GM19395 (cell line): Measurements from ENCODE around the gene LNP1.
A peak's percentile ranks its signal among the peaks of the same experiment; 100 is the strongest.
"Not testable (repeated sequence)": the region's sequence is repeated elsewhere in the genome, so short reads cannot be mapped to it uniquely, and the experiment has no call there.

Experiments
- ATAC-seq: cut with Tn5 transposase; IDR thresholded peaks from one replicate; pipeline ENCODE4 v1.9.1; 2021; ENCODE audit warnings: mild to moderate bottlenecking, moderate library complexity; ENCODE audit not compliant: unreplicated experiment

LNP1 gene

DNA sequence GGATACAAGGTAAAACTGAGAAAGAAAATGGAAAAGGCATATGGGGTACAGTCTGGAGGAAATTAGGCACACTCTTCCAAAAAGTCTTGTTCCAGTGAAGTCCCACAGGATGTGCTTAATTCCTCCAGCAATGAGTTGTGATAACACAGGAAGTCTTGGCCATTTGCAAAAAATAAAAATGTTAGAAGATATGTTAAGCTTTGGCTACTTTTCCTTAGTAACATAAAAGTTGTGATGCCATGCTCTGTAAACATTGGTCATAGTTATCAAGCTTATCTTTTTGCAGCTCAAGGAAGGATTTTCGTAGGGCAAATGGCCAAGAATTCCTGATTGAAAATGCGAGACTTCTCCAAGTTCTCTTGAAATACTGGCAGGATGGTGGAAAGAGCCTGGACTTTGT lies 26.4 kb downstream of the LNP1 start:
- no peak for ATAC-seq

DNA sequence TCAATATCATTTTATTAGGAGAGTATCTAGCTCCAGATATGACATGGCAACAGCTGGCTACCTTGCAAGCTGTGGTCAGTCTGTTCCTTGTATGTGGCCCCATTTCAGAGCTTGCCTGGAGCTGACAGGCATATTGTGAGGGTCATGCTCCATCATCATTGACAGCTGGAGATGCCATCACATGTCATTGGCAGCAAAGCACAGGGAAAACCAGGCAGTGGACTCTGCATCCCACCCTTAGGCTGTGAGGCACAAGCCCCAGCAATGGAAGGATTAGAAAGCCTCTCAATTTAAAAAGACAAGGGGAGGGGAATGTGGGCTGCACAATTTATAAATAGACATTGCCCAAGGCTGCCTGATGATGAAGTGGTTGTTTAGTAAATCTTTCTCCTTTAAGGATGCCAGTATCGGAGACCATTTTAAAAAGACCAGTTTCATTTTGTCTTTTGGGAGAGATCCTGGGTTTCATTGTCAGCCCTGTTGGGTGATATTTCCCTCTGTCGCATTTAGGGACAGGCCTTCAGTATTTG lies 27.9 kb downstream of the LNP1 start:
- no peak for ATAC-seq

DNA sequence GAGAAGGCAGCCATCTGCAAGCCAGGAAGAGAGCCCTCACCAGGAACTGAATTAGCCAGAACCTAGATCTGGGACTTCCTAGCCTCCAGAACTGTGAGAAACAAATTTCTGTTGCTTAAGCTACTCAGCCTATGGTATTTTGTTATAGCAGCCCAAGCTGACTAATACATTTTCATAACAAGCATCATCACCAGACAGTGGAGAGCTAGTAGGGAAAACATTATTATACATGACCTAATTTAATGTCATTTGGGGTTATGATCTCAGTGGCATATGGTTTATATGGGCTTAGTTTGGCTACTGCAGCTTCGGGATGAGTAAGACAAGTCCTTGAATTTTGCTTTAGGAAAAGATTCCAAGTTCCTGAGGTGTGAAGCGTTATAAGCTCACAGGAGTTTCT lies 35.6 kb downstream of the LNP1 start:
- ATAC-seq = no peak

GRCh38 chr3:100437721-100438622 lies 36.6 kb downstream of the LNP1 start:
- ATAC-seq = no peak

GRCh38 chr3:100438623-100438974 lies 37.3 kb downstream of the LNP1 start:
- ATAC-seq = no peak

- no peak for ATAC-seq
Measured at GRCh38 chr3:100440895-100441294, 39.6 kb downstream of the LNP1 start.

GRCh38 chr3:100443690-100444089 lies 42.4 kb downstream of the LNP1 start:
- ATAC-seq = no peak

DNA sequence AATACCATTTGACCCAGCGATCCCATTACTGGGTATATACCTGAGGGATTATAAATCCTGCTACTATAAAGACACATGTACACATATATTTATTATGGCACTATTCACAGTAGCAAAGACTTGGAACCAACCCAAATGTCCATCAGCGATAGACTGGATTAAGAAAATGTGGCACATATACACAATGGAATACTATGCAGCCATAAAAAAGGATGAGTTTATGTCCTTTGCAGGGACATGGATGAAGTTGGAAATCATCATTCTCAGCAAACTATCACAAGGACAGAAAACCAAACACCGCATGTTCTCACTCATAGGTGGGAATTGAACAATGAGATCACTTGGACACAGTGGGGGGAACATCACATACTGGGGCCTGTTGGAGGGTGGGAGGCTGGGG lies 45.7 kb downstream of the LNP1 start:
- not testable (repeated sequence) for ATAC-seq

- no peak for ATAC-seq
Measured at GRCh38 chr3:100448079-100448478, 46.7 kb downstream of the LNP1 start.

DNA sequence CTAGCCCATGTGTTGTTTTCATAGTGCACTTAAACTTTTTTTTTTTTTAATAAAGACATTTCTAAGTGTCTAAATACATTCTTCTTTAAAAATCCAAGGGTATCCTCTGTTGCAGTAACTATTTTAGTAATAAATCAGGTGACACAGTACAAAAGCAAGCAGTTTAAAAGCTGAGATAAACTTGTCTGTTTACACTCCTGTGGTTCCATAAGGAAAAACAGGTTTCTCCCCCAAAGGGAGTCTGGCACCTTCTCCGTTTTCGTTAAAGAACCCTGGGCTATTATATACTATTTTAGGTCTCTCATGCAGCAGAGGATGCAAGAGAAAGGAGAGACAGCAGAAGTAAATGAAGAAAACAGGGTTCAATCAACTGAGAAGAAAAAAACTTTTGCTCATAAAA lies 47.9 kb downstream of the LNP1 start:
- no peak for ATAC-seq

- ATAC-seq = no peak
Measured at GRCh38 chr3:100454677-100455076, 53.3 kb downstream of the LNP1 start.

DNA sequence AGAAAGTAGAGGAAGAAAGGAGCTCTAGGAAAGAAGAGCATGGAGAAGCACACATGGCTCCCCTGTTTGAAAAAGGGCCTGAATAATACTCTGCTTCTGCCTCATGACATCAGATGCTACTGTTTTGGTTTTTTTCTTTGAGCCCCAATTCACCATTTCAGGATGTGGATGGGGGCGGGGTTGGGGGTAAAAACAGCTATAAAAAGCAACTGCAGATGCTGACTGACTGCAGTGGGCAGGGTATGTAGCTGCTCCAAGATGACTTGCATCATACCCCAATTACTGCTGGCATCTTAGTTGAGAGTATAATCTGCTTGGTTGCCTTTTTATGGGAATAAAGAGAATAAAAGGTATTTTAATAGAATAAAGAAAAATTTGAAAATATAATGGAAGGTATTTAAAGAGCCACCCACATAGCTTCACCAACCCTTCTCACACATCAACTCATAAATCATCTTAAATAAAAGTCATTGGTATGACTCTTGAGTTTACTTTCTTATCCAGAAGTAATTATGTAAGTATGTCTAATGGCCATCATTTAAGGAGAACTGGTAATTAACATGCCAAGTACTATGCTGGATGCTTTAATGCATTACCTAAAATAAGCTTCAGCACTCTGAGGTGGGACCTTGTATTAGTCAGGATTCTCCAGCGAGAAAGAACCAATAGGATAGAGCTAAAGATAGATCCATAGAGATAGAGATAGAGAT lies 54.7 kb downstream of the LNP1 start:
- no peak for ATAC-seq

- ATAC-seq = no peak
Measured at GRCh38 chr3:100456745-100457144, 55.4 kb downstream of the LNP1 start.

GRCh38 chr3:100457811-100458210 lies 56.5 kb downstream of the LNP1 start:
- no peak for ATAC-seq

GRCh38 chr3:100458814-100459213 lies 57.5 kb downstream of the LNP1 start:
- ATAC-seq = no peak

GRCh38 chr3:100463002-100463401 lies 61.7 kb downstream of the LNP1 start:
- ATAC-seq = peak; percentile 89

DNA sequence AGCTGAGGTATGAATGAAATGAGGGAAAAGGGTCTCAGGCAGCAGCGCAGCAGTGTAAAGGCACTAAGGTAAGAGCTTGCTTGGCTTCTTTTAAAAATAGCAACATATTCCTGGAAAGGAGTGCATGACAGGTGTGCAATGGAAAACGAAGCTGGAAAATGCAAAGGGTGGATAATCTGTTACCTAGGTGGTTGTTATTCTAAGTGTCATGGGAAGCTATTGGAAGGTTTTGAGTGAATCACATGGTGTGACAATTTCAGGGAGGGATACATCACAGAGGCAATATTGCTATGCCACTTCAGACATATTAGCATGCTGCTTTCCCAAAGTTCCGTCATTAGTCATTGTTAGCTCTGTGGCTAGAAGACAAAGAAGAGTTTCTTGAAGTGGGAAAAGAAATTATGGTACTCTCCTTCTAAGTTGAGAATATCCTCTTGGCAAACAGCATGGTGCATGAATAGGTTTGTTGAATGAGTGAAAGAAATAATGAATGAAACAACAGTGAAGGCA lies 62.4 kb downstream of the LNP1 start:
- no peak for ATAC-seq

DNA sequence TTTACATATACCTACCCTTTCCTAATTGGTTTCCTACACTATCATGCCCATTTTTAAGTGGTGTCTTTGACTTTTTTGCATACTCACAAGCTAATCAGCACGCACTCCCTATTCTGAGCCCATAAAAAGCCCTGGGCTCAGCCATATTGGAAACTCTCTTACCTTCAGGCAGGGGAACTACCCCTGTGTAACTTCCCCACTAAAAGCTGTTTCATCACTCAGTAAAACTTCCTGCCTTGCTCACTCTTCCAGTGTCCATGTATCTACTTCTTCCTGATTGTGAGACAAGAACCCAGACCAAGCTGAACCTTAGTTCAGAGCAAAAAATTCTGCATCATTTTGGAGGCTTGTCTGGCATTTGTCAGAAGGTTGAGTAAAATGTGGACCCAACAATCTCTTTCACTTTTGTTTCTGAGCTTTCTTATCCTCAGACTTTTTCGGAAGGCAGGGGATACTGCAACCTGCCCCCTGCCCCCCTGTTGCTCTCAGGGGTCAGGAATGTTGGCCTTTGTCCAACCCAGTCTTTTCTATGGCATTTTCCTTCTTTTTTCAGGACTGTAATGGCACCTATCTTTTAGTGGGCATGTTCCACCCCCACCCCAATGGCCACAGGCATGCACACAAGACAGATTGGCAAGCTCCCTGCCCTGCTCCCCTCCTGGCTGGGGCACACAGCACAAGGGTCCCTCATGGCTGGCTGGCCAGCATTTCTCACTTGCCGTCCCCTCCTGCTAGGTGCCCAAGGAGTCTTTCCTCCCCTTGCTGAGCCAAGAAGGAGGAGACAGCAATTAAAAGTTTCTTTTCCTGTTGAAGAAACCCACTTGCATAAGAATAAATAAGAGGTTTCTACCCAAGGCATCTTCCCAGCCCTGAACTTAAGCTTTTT lies 64.8 kb downstream of the LNP1 start:
- no peak for ATAC-seq

DNA sequence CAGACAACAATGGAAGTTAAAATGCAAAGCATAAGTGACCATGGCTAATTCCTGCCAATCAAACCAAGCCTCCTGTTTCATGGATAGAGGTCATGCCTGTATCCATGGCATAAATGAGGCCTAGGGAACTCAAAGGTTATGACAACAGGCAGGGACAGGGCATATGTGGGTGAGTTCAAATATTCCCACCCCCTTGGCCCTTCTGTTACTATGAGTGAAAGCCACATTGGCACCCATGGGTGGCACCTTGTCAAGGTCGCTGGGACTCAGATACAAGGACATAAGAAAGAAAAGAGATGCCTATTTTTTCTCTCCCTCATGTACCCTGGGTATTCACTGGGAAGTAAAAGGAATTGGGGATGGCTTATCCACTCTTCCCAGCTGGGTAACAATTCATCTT lies 65.8 kb downstream of the LNP1 start:
- no peak for ATAC-seq

DNA sequence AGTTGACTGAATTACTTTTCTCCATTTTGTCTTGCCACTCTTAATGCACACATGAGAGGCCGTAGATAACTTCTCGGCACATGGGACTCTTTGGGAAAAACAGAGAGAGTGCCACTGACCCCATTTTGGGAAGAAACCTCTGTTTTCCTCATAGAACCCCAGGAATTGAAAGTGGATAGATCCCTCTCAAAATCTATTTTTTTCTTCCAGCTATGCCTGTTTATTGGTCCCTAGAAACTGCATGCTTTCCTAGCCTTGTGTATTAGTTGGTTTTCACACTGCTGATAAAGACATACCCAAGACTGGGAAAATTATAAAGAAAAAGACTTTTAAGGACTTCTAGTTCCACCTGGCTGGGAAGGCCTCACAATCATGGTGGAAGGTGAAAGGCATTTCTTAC lies 67.3 kb downstream of the LNP1 start:
- ATAC-seq = no peak

DNA sequence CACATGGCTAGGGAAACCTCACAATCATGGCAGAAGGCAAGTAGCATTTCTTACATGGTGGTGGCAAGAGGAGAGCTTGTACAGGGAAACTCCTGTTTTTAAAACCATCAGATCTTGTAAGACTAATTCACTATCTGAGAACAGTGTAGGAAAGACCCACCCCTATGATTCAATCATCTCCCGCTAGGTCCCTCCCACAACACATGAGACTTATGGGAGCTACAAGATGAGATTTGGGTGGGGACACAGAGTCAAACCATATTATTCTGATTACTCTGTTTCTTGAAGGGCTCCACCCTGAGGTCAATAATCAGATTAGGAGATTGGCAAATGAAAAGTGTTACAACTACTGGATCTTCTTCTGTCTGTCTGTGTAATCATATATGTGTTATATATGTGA lies 69.6 kb downstream of the LNP1 start:
- ATAC-seq = no peak
